ENCODE measurements around the gene GREB1.

GREB1 gene

GRCh38 chr2:11625671-11626070, 91.8 kb downstream of the GREB1 start:
- TF ChIP-seq CTCF (IDR thresholded peaks at IDR 0.05): no peak
- Histone ChIP-seq H3K4me3 (ENCODE audit: low read depth in 1 of 2, low read length in 1 of 2) (no peak overlapping the region), H3K4me1 (ENCODE audit: control insufficient read depth in 1 of 2, insufficient read depth in 1 of 2, low read depth in 1 of 2, low read length in 1 of 2) (no peaks in the 10 kb centered on the region), H3K27me3 (no peaks in the 10 kb centered on the region), H3K36me3 (no peaks in the 10 kb centered on the region), H3K27ac (no peak overlapping the region), H3K9me3 (no peaks in the 10 kb centered on the region)

GRCh38 chr2:11628675-11629074, 94.8 kb downstream of the GREB1 start:
- TF ChIP-seq CTCF (IDR thresholded peaks at IDR 0.05): no peak
- Histone ChIP-seq H3K27me3 (no peaks in the 10 kb centered on the region), H3K4me3 (ENCODE audit: low read depth in 1 of 2, low read length in 1 of 2) (no peak overlapping the region), H3K4me1 (ENCODE audit: control insufficient read depth in 1 of 2, insufficient read depth in 1 of 2, low read depth in 1 of 2, low read length in 1 of 2) (no peaks in the 10 kb centered on the region), H3K36me3 (no peaks in the 10 kb centered on the region), H3K9me3 (no peaks in the 10 kb centered on the region), H3K27ac (no peak overlapping the region)

GRCh38 chr2:11629215-11629614, 95.4 kb downstream of the GREB1 start:
- no peak overlapping the region for H3K4me3 ChIP-seq (ENCODE audit: low read depth in 1 of 2, low read length in 1 of 2)
- no peaks in the 10 kb centered on the region for H3K9me3 ChIP-seq
- TF ChIP-seq CTCF (IDR thresholded peaks at IDR 0.05): no peak
- no peaks in the 10 kb centered on the region for H3K4me1 ChIP-seq (ENCODE audit: control insufficient read depth in 1 of 2, insufficient read depth in 1 of 2, low read depth in 1 of 2, low read length in 1 of 2)
- H3K27ac ChIP-seq: no peak overlapping the region
- H3K36me3 ChIP-seq: no peaks in the 10 kb centered on the region
- H3K27me3 ChIP-seq: no peaks in the 10 kb centered on the region

- no peak for TF ChIP-seq CTCF (IDR thresholded peaks at IDR 0.05)
- Histone ChIP-seq H3K4me3 (ENCODE audit: low read depth in 1 of 2, low read length in 1 of 2) (no peak overlapping the region), H3K36me3 (no peaks in the 10 kb centered on the region), H3K27me3 (no peaks in the 10 kb centered on the region), H3K9me3 (no peaks in the 10 kb centered on the region), H3K27ac (no peak overlapping the region), H3K4me1 (ENCODE audit: control insufficient read depth in 1 of 2, insufficient read depth in 1 of 2, low read depth in 1 of 2, low read length in 1 of 2) (no peaks in the 10 kb centered on the region)
These were observed 96.0 kb downstream of the GREB1 start for GRCh38 chr2:11629851-11630250.

GRCh38 chr2:11630855-11631254, 97.0 kb downstream of the GREB1 start:
- Histone ChIP-seq H3K4me1 (ENCODE audit: control insufficient read depth in 1 of 2, insufficient read depth in 1 of 2, low read depth in 1 of 2, low read length in 1 of 2) (no peaks in the 10 kb centered on the region), H3K9me3 (no peaks in the 10 kb centered on the region), H3K27me3 (no peaks in the 10 kb centered on the region), H3K36me3 (no peaks in the 10 kb centered on the region), H3K27ac (no peak overlapping the region), H3K4me3 (ENCODE audit: low read depth in 1 of 2, low read length in 1 of 2) (no peak overlapping the region)
- TF ChIP-seq CTCF (IDR thresholded peaks at IDR 0.05): no peak

- no peak overlapping the region for H3K4me3 ChIP-seq (ENCODE audit: low read depth in 1 of 2, low read length in 1 of 2)
- H3K4me1 ChIP-seq (ENCODE audit: control insufficient read depth in 1 of 2, insufficient read depth in 1 of 2, low read depth in 1 of 2, low read length in 1 of 2): no peaks in the 10 kb centered on the region
- H3K27me3 ChIP-seq: no peaks in the 10 kb centered on the region
- H3K27ac ChIP-seq: no peak overlapping the region
- TF ChIP-seq CTCF (IDR thresholded peaks at IDR 0.05): no peak
- H3K9me3 ChIP-seq: no peaks in the 10 kb centered on the region
- no peaks in the 10 kb centered on the region for H3K36me3 ChIP-seq
These were observed 97.6 kb downstream of the GREB1 start for GRCh38 chr2:11631462-11631861.
